Parathyroid adenoma (tissue), 2 donors: ENCODE data around the gene MTSS2.

Experiments
- H2AFZ ChIP-seq: fragments of 300-600 bp; sonication (generic); one replicate; pipeline ENCODE4 v1.7.0; 2017; ENCODE audit warnings: antibody characterized with exemption, mild to moderate bottlenecking
- H3K27ac ChIP-seq: fragments of 300-600 bp; sonication (generic); one replicate; pipeline ENCODE4 v1.7.0; 2017
- H3K27me3 ChIP-seq: fragments of 300-600 bp; sonication (generic); one replicate; pipeline ENCODE4 v1.7.0; 2017; ENCODE audit warnings: low read length; ENCODE audit not compliant: control insufficient read depth, insufficient read depth
- H3K36me3 ChIP-seq: fragments of 300-600 bp; sonication (generic); one replicate; pipeline ENCODE4 v1.7.0; 2017; ENCODE audit warnings: low read length; ENCODE audit not compliant: control insufficient read depth, insufficient read depth
- H3K4me1 ChIP-seq: fragments of 300-600 bp; sonication (generic); one replicate; pipeline ENCODE4 v1.7.0; 2017; ENCODE audit warnings: control low read depth
- H3K4me2 ChIP-seq: fragments of 300-600 bp; sonication (generic); one replicate; pipeline ENCODE4 v1.7.0; 2017; ENCODE audit warnings: low read length
- H3K4me3 ChIP-seq: fragments of 300-600 bp; sonication (generic); one replicate; pipeline ENCODE4 v1.7.0; 2017; ENCODE audit warnings: low read depth, low read length
- H3K79me2 ChIP-seq: fragments of 300-600 bp; sonication (generic); one replicate; pipeline ENCODE4 v1.7.0; 2017; ENCODE audit warnings: control low read depth
- H3K9ac ChIP-seq: fragments of 300-600 bp; sonication (generic); one replicate; pipeline ENCODE4 v1.7.0; 2017; ENCODE audit warnings: mild to moderate bottlenecking
- H3K9me3 ChIP-seq: fragments of 300-600 bp; sonication (generic); one replicate; pipeline ENCODE4 v1.7.0; 2017; ENCODE audit warnings: low read length; ENCODE audit not compliant: control insufficient read depth
- CTCF ChIP-seq: fragments of 300-600 bp; sonication (generic); IDR thresholded peaks from one replicate; pipeline ENCODE4 v1.7.0; 2017; ENCODE audit warnings: antibody characterized with exemption, mild to moderate bottlenecking
- donor health status: primary hyperparathyroidism.

Gene MTSS2

GRCh38 chr16:70685938-70686375 lies at the start of gene MTSS2:
Gene MTSS2, minus strand, starts transcription at chr16:70686053. Its CDS starts 262 bp downstream, at chr16:70685791.
- Histone ChIP-seq H3K4me1 (peaks cover 21% of the 10 kb centered on the region), H2AFZ (peak within 1 kb of the TSS; percentile 42), H3K9ac (peak within 1 kb of the TSS; percentile 28), H3K36me3 (no peaks in the 10 kb centered on the region), H3K79me2 (peaks cover 16% of the 10 kb centered on the region), H3K27me3 (no peaks in the 10 kb centered on the region), H3K27ac (peak within 1 kb of the TSS; percentile 59), H3K9me3 (no peaks in the 10 kb centered on the region), H3K4me2 (peak within 1 kb of the TSS; percentile 64), H3K4me3 (peak within 1 kb of the TSS; percentile 67)
- no peak for TF ChIP-seq CTCF

DNA sequence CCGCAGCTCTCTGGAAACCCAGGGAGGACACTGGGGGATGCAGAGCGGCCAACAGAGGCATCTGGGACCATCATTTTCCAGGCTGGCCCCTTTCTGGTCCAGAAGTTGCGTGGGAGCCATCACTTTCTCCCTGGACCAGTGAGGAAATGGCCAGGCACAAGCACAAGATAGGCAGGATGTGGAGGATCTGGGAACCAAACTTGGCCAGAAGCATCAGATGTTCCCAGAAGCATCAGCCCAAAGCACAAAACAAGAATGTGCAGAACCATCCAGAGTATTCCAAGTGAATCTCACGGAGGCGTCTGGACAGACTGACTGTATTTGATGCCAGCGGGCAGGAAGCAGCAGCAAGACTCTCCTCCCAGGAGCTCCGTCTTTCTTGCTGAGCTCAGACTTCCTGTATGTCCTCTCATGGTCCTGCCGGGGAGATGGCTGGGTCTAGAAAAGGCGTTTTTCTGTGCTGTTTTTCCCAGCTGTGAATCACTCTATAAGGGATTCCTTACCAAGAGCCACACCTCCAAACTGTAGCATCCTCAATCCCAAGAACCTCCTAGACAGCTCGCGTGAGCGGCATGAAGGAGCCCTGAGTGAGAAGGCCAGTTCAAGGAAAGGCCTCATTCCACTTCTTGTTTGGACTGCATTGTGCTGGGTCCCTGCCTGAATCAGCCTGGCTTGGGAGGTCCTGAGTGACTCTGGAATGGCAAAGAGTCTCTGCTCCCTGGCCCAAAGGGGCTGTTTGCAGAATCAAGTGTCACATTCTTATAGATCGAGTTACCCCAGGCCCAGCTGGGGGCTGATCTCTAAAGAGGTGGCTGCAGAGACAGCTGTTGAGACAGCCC lies 49.5 kb upstream of the MTSS2 start:
- H2AFZ ChIP-seq, result no peak overlapping the region
- H3K4me1 ChIP-seq, result no peaks in the 10 kb centered on the region
- no peak overlapping the region for H3K4me3 ChIP-seq
- H3K4me2 ChIP-seq, result no peak overlapping the region
- H3K27ac ChIP-seq, result no peak overlapping the region
- H3K79me2 ChIP-seq, result peaks cover 3% of the 10 kb centered on the region
- no peak overlapping the region for H3K9ac ChIP-seq
- no peaks in the 10 kb centered on the region for H3K36me3 ChIP-seq
- TF ChIP-seq CTCF, result no peak
- H3K27me3 ChIP-seq, result no peaks in the 10 kb centered on the region
- no peaks in the 10 kb centered on the region for H3K9me3 ChIP-seq

DNA sequence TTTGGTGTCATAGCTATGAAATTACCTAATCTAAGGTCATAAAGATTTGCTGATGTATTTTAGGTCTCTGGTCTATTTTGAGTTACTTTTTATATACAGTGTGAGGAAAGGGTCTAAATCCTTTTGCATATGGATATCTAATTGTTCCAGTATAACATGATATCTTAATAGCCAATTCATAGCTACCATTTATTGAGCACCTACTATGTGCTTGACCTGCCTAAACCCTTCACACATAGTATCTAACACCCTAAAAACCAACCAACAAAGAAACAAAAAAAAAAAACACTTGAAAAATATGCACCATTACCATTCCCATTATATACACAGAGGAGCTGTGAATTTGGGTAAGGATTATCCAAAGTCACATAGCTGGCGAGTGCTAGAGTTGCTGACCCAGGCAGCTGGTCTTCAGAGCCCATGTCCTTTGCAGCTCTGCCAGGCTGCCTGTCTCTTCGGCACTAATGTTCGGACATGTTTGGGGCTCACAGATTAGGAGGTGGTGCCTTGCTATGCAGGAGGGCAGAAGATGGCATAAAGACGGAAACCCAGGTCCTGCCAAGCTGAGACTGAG lies 48.8 kb upstream of the MTSS2 start:
- Histone ChIP-seq H2AFZ (no peak overlapping the region), H3K27ac (no peak overlapping the region), H3K9me3 (no peaks in the 10 kb centered on the region), H3K27me3 (no peaks in the 10 kb centered on the region), H3K4me2 (no peak overlapping the region), H3K4me3 (no peak overlapping the region), H3K9ac (no peak overlapping the region), H3K4me1 (no peaks in the 10 kb centered on the region), H3K36me3 (no peaks in the 10 kb centered on the region), H3K79me2 (peaks cover 3% of the 10 kb centered on the region)
- TF ChIP-seq CTCF, result no peak

GRCh38 chr16:70730944-70731343 lies 45.1 kb upstream of the MTSS2 start:
- Histone ChIP-seq H2AFZ (no peak overlapping the region), H3K4me1 (no peaks in the 10 kb centered on the region), H3K27me3 (no peaks in the 10 kb centered on the region), H3K9ac (no peak overlapping the region), H3K4me3 (no peak overlapping the region), H3K36me3 (no peaks in the 10 kb centered on the region), H3K79me2 (no peaks in the 10 kb centered on the region), H3K9me3 (no peaks in the 10 kb centered on the region), H3K4me2 (no peak overlapping the region), H3K27ac (no peak overlapping the region)
- TF ChIP-seq CTCF, result no peak
